ENCODE data around the gene LAMB3. TPM values are rescaled to one million over a fixed set of nuclear protein-coding genes. Genes with fewer than 3 reads are reported as not detected.

LAMB3 gene
- total and polyA plus RNA-seq, 9 donors, result 0.32 to 7.2 (median 0.96) TPM

- Histone ChIP-seq H3K4me1 (ENCODE audit: control insufficient read depth, insufficient read depth, low read length) (peaks cover 57% of the 10 kb centered on the region), H3K27ac (ENCODE audit: low read length) (peak overlapping the region; percentile 80), H3K36me3 (ENCODE audit: control insufficient read depth, insufficient read depth, low read length) (no peaks in the 10 kb centered on the region), H3K4me3 (ENCODE audit: low read length) (no peak overlapping the region), H3K9me3 (replicated peaks; ENCODE audit: control insufficient read depth, low read depth, low read length) (no peaks in the 10 kb centered on the region), H3K27me3 (ENCODE audit: control insufficient read depth, insufficient read depth, low read length) (no peaks in the 10 kb centered on the region)
- WGBS (ENCODE audit: insufficient coverage), result 72% methylated on average over 17 of the region's 18 CpGs
- DNase-seq, result peak; percentile 86
Observed at GRCh38 chr1:209625791-209626285, 26.4 kb downstream of the LAMB3 start.

- Histone ChIP-seq H3K4me3 (ENCODE audit: low read length) (no peak overlapping the region), H3K9me3 (replicated peaks; ENCODE audit: control insufficient read depth, low read depth, low read length) (no peaks in the 10 kb centered on the region), H3K4me1 (ENCODE audit: control insufficient read depth, insufficient read depth, low read length) (peaks cover 63% of the 10 kb centered on the region), H3K27me3 (ENCODE audit: control insufficient read depth, insufficient read depth, low read length) (no peaks in the 10 kb centered on the region), H3K36me3 (ENCODE audit: control insufficient read depth, insufficient read depth, low read length) (no peaks in the 10 kb centered on the region), H3K27ac (ENCODE audit: low read length) (peak overlapping the region; percentile 80)
- peak; percentile 33 for DNase-seq
- WGBS (ENCODE audit: insufficient coverage), result 49% methylated on average over 8 of the region's 15 CpGs
Observed at GRCh38 chr1:209624558-209625549, 27.4 kb downstream of the LAMB3 start.

GRCh38 chr1:209622841-209623829, 29.1 kb downstream of the LAMB3 start:
- 80% methylated on average over 17 of the region's 24 CpGs for WGBS (ENCODE audit: insufficient coverage)
- no peak overlapping the region for H3K4me3 ChIP-seq (ENCODE audit: low read length)
- H3K4me1 ChIP-seq (ENCODE audit: control insufficient read depth, insufficient read depth, low read length), result peaks cover 78% of the 10 kb centered on the region
- no peak overlapping the region for H3K27ac ChIP-seq (ENCODE audit: low read length)
- H3K36me3 ChIP-seq (ENCODE audit: control insufficient read depth, insufficient read depth, low read length), result no peaks in the 10 kb centered on the region
- no peaks in the 10 kb centered on the region for H3K27me3 ChIP-seq (ENCODE audit: control insufficient read depth, insufficient read depth, low read length)
- DNase-seq, result no peak
- no peaks in the 10 kb centered on the region for H3K9me3 ChIP-seq (replicated peaks; ENCODE audit: control insufficient read depth, low read depth, low read length)

GRCh38 chr1:209621741-209622655, 30.2 kb downstream of the LAMB3 start:
- no peaks in the 10 kb centered on the region for H3K9me3 ChIP-seq (replicated peaks; ENCODE audit: control insufficient read depth, low read depth, low read length)
- DNase-seq, result no peak
- peaks cover 77% of the 10 kb centered on the region for H3K4me1 ChIP-seq (ENCODE audit: control insufficient read depth, insufficient read depth, low read length)
- H3K36me3 ChIP-seq (ENCODE audit: control insufficient read depth, insufficient read depth, low read length), result no peaks in the 10 kb centered on the region
- no peak overlapping the region for H3K4me3 ChIP-seq (ENCODE audit: low read length)
- H3K27ac ChIP-seq (ENCODE audit: low read length), result no peak overlapping the region
- WGBS (ENCODE audit: insufficient coverage), result 71% methylated on average over 11 of the region's 11 CpGs
- H3K27me3 ChIP-seq (ENCODE audit: control insufficient read depth, insufficient read depth, low read length), result peaks cover 2% of the 10 kb centered on the region

GRCh38 chr1:209621286-209621685, 30.9 kb downstream of the LAMB3 start:
- Histone ChIP-seq H3K27ac (ENCODE audit: low read length) (no peak overlapping the region), H3K27me3 (ENCODE audit: control insufficient read depth, insufficient read depth, low read length) (peaks cover 2% of the 10 kb centered on the region), H3K4me3 (ENCODE audit: low read length) (no peak overlapping the region), H3K9me3 (replicated peaks; ENCODE audit: control insufficient read depth, low read depth, low read length) (no peaks in the 10 kb centered on the region), H3K36me3 (ENCODE audit: control insufficient read depth, insufficient read depth, low read length) (no peaks in the 10 kb centered on the region), H3K4me1 (ENCODE audit: control insufficient read depth, insufficient read depth, low read length) (peaks cover 76% of the 10 kb centered on the region)
- no peak for DNase-seq
- 28% methylated on average over 4 of the region's 4 CpGs for WGBS (ENCODE audit: insufficient coverage)

GRCh38 chr1:209620487-209620884, 31.7 kb downstream of the LAMB3 start:
- Histone ChIP-seq H3K9me3 (replicated peaks; ENCODE audit: control insufficient read depth, low read depth, low read length) (no peaks in the 10 kb centered on the region), H3K4me1 (ENCODE audit: control insufficient read depth, insufficient read depth, low read length) (peaks cover 69% of the 10 kb centered on the region), H3K27me3 (ENCODE audit: control insufficient read depth, insufficient read depth, low read length) (peaks cover 2% of the 10 kb centered on the region), H3K4me3 (ENCODE audit: low read length) (no peak overlapping the region), H3K36me3 (ENCODE audit: control insufficient read depth, insufficient read depth, low read length) (no peaks in the 10 kb centered on the region), H3K27ac (ENCODE audit: low read length) (no peak overlapping the region)
- WGBS (ENCODE audit: insufficient coverage), result 69% methylated on average over 3 of the region's 3 CpGs
- DNase-seq, result peak; percentile 38

GRCh38 chr1:209619696-209620486, 32.3 kb downstream of the LAMB3 start:
- Histone ChIP-seq H3K36me3 (ENCODE audit: control insufficient read depth, insufficient read depth, low read length) (no peaks in the 10 kb centered on the region), H3K27ac (ENCODE audit: low read length) (no peak overlapping the region), H3K9me3 (replicated peaks; ENCODE audit: control insufficient read depth, low read depth, low read length) (no peaks in the 10 kb centered on the region), H3K4me3 (ENCODE audit: low read length) (no peak overlapping the region), H3K4me1 (ENCODE audit: control insufficient read depth, insufficient read depth, low read length) (peaks cover 63% of the 10 kb centered on the region), H3K27me3 (ENCODE audit: control insufficient read depth, insufficient read depth, low read length) (peaks cover 2% of the 10 kb centered on the region)
- no peak for DNase-seq
- WGBS (ENCODE audit: insufficient coverage), result 75% methylated on average over 6 of the region's 7 CpGs

- WGBS (ENCODE audit: insufficient coverage), result 86% methylated on average over 6 of the region's 6 CpGs
- Histone ChIP-seq H3K4me3 (ENCODE audit: low read length) (no peak overlapping the region), H3K9me3 (replicated peaks; ENCODE audit: control insufficient read depth, low read depth, low read length) (no peaks in the 10 kb centered on the region), H3K27me3 (ENCODE audit: control insufficient read depth, insufficient read depth, low read length) (peaks cover 2% of the 10 kb centered on the region), H3K36me3 (ENCODE audit: control insufficient read depth, insufficient read depth, low read length) (no peaks in the 10 kb centered on the region), H3K4me1 (ENCODE audit: control insufficient read depth, insufficient read depth, low read length) (peaks cover 54% of the 10 kb centered on the region), H3K27ac (ENCODE audit: low read length) (no peak overlapping the region)
- peak; percentile 65 for DNase-seq
Observed at GRCh38 chr1:209618756-209619420, 33.3 kb downstream of the LAMB3 start.
